Glomerular visceral epithelial cell (primary cell): ENCODE measurements around the gene ANKRD44.
"Not testable (repeated sequence)": the region's sequence is repeated elsewhere in the genome, so short reads cannot be mapped to it uniquely, and the experiment has no call there.

Experiments
- DNase-seq: peaks from one replicate; pipeline ENCODE4 v3.0.0-alpha.2; 2016; ENCODE audit errors: extremely low spot score

ANKRD44 gene

DNA sequence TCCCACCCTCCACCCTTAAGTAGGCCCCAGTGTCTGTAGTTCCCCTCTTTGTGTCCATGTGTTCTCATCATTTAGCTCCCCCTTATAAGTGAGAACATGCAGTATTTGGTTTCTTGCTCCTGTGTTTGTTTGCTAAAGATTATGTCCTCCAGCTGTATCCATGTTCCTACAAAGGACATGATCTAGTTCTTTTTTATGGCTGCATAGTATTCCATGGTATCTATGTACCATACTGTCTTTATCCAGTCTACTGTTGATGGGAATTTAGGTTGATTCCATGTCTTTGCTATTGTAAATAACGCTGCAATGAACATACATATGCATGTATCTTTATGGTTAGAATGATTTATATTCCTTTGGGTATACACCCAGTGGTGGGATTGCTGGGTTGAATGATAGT, 233.9 kb downstream of the ANKRD44 start:
- no peak for DNase-seq

DNA sequence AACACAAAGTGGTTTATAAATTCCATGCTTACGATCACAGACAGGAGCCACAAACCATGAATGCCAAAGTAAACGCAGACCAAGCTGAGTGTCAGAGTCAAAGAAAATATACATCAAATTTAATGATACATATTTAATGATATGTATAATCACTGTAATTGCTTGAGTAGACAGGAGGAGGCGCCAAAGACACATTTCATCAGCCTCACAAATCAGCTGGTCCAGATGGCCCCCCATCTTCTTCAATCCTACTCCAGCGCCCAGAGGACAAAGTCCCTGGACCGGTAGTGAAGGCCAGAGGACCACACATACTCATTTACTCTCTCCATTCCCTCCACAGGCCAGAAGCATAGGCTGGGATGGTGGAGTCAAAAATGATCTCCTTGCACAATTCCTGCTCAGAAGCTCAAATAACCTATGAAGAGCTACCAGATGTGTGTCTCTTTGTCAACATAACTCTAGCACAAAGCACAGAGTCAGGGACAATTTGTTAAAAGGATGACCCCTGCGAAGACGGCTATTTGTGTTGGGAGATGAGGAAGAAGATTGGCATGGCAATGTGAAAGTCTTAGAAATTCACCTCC, 234.7 kb downstream of the ANKRD44 start:
- DNase-seq: no peak

GRCh38 chr2:197075281-197075680, 235.3 kb downstream of the ANKRD44 start:
- no peak for DNase-seq

DNA sequence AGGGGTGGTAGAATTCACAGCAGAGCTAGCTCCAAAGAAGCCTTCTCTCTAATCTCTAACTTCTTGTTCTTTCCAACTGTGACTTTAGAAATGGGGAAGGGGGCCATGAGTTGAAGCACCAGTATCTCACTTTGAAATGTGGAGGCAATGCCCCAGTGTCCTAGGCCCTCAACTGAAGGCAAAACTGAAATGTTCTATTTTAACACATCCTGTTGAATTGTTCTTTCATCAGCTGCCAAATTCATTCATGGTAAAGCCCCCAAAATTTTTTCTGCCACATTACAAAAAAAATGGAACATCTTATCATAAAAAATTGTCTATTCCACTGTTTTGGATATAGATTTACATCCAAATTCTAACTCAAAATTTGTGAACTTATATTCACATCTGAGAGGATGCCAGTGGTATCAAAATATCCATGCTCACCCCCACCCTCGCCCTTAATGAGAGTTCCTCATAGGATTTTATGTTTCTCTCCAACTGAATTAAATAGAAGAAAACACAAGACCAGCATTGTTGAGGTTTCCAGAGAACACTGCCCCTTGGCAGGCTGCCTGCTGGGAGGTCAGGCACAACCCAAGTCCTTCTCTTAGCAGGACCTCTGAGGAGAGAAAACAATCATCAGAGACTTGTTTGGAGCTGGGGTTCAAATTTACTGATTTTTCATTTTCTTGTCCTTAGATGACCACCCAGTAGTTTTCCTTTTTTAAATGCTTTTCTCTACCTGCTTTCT, 236.7 kb downstream of the ANKRD44 start:
- DNase-seq: no peak

- DNase-seq: no peak
These were observed 237.3 kb downstream of the ANKRD44 start for GRCh38 chr2:197073270-197073669.

DNA sequence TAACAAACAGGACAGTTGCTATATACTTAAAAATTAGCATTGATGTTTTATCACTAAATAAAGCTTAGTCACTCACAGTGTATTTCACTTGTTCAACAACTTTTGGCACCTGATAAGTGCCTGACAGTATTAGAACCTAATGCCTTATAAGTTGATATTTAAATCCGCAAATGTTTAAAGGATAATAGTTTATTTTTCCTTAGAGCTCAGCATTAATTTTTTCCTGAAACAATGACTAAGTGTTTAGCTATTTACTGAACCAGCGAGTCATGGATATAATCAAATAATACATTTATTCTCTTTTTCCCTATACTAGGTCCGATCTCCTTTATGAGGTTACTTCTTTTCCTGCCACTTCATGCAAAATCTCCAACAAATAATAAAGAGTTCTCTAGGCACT, 238.0 kb downstream of the ANKRD44 start:
- DNase-seq: no peak

DNA sequence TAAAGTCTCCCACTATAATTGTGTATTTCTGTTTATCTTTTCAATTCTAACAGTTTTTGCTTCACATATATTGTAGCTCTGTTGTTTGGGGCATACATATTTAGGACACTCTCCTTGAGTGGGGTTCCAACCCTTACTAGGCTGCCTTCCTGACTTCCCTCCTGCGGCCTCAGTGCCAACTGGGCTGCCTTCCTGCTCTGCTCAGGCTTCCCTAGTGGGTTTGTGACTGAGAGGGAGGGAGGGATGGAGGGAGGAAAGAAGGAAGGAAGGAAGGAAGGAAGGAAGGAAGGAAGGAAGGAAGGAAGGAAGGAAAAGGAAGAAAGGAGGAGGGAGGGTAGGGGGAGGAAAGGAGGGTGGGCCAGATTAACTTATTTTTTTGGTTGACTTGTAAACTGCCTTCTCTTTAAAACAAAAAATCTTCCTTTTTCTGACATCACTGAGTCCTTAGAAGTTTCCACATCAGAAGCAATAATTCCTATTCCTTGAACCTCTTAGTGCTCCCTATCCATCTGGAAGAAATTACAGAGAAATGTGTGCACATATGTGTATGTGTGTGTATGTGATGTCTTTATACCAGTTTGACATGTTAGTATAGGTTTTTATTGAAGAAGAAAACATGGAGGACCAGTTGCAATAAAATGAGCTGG, 238.7 kb downstream of the ANKRD44 start:
- DNase-seq: no peak

GRCh38 chr2:197071213-197071612, 239.4 kb downstream of the ANKRD44 start:
- DNase-seq: no peak

- DNase-seq: no peak
These were observed 240.6 kb downstream of the ANKRD44 start for GRCh38 chr2:197069958-197070357.

- not testable (repeated sequence) for DNase-seq
These were observed 248.0 kb downstream of the ANKRD44 start for GRCh38 chr2:197062574-197062973.

- no peak for DNase-seq
These were observed 251.1 kb downstream of the ANKRD44 start for GRCh38 chr2:197059477-197059876.

- no peak for DNase-seq
These were observed 251.7 kb downstream of the ANKRD44 start for GRCh38 chr2:197058777-197059300.

DNA sequence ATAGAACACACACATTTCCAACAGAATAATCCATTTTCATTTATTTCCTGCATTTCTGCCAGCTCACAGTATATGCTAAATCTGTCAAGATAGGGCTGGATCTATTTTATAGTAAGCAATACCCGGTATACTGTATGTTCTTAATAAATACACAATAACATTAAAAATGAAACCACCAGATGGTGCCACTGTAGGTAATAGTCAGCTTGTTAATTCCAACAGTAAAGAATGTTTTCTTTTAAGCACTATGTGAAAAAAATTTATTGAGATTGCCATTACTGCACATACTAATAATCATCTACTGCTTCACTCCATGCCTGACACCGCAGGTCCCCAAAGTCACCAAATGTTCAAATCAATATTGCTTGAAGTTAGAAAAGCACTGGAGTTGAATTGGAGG, 252.6 kb downstream of the ANKRD44 start:
- no peak for DNase-seq

- DNase-seq: no peak
These were observed 255.5 kb downstream of the ANKRD44 start for GRCh38 chr2:197055045-197055444.

DNA sequence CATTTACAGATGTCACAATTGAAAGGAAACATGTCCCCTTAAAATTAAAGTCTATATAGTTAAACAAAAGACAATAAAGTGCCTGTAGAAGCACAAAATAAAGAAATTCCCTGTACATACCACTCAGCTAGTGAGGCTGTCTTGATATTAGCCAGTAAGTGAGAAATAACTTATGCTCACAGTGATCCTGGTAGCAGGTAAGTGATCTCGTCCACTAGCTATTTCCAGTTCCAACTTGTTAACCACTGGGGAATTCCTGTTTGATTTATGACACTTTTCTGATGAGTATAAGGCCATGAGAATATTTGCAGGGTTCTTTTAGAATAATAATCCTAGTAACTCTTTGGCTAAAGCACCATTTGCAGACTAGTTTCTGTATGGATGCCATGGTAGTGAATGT, 256.1 kb downstream of the ANKRD44 start:
- peak; percentile 54 for DNase-seq

GRCh38 chr2:197052356-197052755, 258.2 kb downstream of the ANKRD44 start:
- no peak for DNase-seq

GRCh38 chr2:197045115-197045514, 265.5 kb downstream of the ANKRD44 start:
- no peak for DNase-seq

GRCh38 chr2:197042739-197043196, 267.8 kb downstream of the ANKRD44 start:
- no peak for DNase-seq

DNA sequence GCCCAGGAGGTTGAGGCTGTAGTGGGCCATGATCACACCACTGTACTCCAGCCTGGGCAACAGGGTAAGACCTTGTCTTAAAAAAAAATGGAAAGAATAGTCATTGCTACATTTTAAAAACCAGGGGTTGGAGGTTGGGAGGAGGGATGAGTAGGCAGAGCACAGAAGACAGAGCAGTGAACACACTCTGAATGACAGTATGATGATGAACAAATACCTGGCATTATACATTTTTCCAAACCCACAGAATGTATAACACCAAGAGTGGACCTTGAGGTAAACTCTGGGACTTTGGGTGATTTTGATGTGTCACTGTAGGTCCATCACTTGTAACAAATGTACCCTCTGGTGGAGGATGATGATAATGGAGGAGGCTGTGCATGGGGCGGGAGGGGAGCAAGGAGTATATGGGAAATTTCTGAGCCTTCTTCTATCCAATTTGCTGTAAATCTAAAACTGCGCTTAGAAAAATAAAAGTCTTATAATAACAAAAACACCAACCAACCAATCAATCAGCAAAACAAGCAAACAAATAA, 272.6 kb downstream of the ANKRD44 start:
- DNase-seq: no peak

DNA sequence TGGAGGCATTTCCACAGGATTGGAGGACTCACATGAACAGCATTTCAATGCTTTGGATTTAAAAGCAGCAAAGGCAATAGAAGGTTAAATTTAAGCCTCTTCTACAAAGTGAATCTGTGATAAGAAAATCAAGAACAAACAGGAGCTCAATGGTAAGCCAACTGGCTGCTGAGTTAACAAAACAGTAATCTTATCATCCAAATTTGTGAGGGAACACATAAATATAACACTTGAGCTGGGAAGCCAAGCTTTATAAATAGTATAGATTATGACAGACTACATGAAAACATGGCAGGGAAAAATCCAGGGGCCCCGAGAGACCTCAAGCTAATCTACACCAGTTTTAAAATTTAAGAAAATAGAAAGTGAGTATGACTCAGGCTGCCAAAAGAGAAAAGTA, 275.6 kb downstream of the ANKRD44 start:
- DNase-seq: no peak

- no peak for DNase-seq
These were observed 276.3 kb downstream of the ANKRD44 start for GRCh38 chr2:197034292-197034691.

- DNase-seq: no peak
These were observed 277.4 kb downstream of the ANKRD44 start for GRCh38 chr2:197033222-197033621.

GRCh38 chr2:197031803-197032202, 278.8 kb downstream of the ANKRD44 start:
- no peak for DNase-seq
